Measurements from ENCODE around the gene CMSS1. TPM values are rescaled to one million over a fixed set of nuclear protein-coding genes. Genes with fewer than 3 reads are reported as not detected.

CMSS1 gene
- total RNA-seq, 2 experiments from 2014 or later: 95.8 to 106 TPM

DNA sequence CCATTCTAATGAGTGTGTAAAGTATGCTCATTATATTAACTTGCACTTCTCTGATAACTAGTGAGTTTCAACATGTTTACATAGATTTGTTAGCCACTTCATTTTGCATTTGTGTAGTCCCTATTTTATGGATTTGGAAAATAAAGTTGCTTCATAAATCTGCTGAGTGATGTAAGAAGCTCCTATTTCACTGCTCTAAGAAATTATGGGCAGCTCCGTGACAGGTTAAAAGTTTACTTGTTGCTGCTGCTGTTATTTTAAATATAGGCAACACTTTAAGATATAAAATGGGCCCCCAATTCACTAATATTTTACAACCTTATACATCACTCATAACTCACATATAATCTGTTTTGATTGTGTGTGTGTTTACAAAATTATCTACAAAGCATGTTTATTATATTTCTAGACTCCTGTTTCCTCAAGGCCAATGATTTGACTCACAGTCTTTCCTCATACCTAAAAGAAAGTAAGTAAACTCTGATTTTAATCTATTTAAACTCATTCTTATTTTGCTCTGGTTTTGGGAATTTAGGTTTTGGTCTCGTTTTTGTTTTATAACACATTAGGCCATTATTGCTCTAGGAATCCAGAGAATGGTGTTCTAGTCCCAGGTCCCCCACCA is 348.4 kb downstream of the CMSS1 start:
- no peaks in the 10 kb centered on the region for H3K27me3 Mint-ChIP-seq (ENCODE audit: low read depth)
- peaks cover 14% of the 10 kb centered on the region for H3K36me3 Mint-ChIP-seq (ENCODE audit: low read depth)
- H3K9me3 Mint-ChIP-seq: no peaks in the 10 kb centered on the region
- H3K4me3 Mint-ChIP-seq: no peak overlapping the region
- CTCF ChIA-PET: interaction anchor here (0.6 kb wide), 2 partner anchors 90 to 232 kb away, joined by 3 to 4 read pairs; no protein-coding TSS in a partner anchor
- no peak for DNase-seq
- intact Hi-C loops (cut with micrococcal nuclease): no loop called here
- H3K4me1 Mint-ChIP-seq (ENCODE audit: low read depth): no peaks in the 10 kb centered on the region
- H3K27ac Mint-ChIP-seq: no peak overlapping the region

DNA sequence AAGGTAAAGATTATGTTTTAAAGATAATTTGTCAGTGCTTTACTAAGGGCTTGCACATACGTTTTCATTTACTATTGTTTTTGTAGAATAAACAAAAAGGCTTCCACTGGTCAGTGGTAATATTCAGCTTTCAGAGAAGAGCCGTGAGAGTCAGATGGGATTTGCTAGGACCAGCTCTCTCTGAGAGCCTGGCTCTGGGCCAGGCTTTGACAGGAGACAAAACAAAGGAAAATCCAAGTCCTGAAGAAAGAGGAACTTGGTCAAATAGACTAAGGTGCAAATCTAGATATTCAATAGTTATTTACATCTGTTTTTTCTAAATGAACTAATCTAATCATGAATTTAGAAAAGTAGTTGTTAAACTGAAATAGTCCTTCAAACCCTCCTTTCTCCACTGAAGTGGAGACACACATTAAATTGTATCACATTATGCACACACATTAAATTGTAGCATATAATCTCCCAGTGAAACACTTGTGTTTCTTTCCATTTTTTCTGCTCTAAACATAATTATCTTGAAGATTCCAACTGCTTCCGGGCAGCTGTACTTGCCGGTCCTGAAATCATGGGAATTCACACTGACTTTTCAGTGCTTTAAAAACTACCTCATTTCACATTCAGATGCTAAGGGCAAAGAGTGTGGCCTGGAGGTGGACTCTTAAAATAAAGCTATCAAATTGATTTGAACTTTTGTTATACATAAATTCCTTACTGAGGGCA is 351.7 kb downstream of the CMSS1 start:
- DNase-seq: no peak
- intact Hi-C loops (cut with micrococcal nuclease): no loop called here
- CTCF ChIA-PET: interaction anchor here (0.6 kb wide), 1 partner anchor 1287 kb away, joined by 6 read pairs; no protein-coding TSS in a partner anchor
- H3K36me3 Mint-ChIP-seq (ENCODE audit: low read depth): peaks cover 19% of the 10 kb centered on the region
- H3K4me1 Mint-ChIP-seq (ENCODE audit: low read depth): no peaks in the 10 kb centered on the region
- H3K4me3 Mint-ChIP-seq: no peak overlapping the region
- H3K27ac Mint-ChIP-seq: no peak overlapping the region
- no peaks in the 10 kb centered on the region for H3K27me3 Mint-ChIP-seq (ENCODE audit: low read depth)
- no peaks in the 10 kb centered on the region for H3K9me3 Mint-ChIP-seq

- Mint-ChIP-seq H3K27ac (no peak overlapping the region), H3K27me3 (ENCODE audit: low read depth) (no peaks in the 10 kb centered on the region)
These were observed 352.8 kb downstream of the CMSS1 start for GRCh38 chr3:100170486-100170885.

DNA sequence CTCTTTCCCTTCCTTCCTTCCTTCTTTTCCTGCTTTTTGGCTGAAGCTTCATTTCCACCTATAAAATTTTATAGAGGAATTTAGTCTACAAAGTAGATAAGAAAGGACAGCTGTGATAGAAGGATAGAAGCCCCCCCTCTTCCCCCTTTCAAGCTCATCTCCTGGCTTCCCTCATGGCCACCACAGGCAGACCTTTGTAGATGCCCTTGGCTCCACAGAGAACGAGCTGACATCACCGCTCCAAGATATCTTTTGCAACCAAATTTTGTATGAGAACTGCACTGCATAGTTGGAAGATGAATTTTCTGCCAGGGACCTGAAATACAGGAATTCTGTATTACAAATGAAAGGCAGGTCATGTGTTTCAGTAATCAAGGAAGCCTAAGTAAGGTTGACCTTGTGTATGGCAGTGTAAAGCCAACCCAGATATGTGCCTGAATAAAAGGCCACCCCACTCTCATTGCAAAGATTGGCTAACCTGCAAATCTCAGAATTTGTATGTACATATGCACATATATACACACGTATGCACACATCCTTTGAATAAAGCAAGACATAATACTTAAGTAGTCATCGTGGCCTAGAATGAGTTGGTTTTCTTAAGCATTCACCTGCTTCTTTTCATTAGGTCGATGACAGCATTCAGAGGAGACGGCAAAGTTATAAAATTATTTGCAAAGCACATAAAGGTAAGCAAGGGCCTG is 353.7 kb downstream of the CMSS1 start:
- no peaks in the 10 kb centered on the region for H3K9me3 Mint-ChIP-seq
- no peaks in the 10 kb centered on the region for H3K27me3 Mint-ChIP-seq (ENCODE audit: low read depth)
- intact Hi-C loops (cut with micrococcal nuclease): no loop called here
- H3K4me3 Mint-ChIP-seq: no peak overlapping the region
- no peak overlapping the region for H3K27ac Mint-ChIP-seq
- CTCF ChIA-PET: interaction anchor here (1.6 kb wide), 1 partner anchor 83 kb away, joined by 5 read pairs; no protein-coding TSS in a partner anchor
- DNase-seq: no peak
- no peaks in the 10 kb centered on the region for H3K4me1 Mint-ChIP-seq (ENCODE audit: low read depth)
- peaks cover 28% of the 10 kb centered on the region for H3K36me3 Mint-ChIP-seq (ENCODE audit: low read depth)

More at GRCh38 chr3:100170486-100170885, 352.8 kb downstream of the CMSS1 start:
- H3K9me3 Mint-ChIP-seq: no peaks in the 10 kb centered on the region
- H3K4me1 Mint-ChIP-seq (ENCODE audit: low read depth): no peaks in the 10 kb centered on the region
- no peak for DNase-seq
- CTCF ChIA-PET: interaction anchor here (1.6 kb wide), 1 partner anchor 84 kb away, joined by 5 read pairs; no protein-coding TSS in a partner anchor
- H3K36me3 Mint-ChIP-seq (ENCODE audit: low read depth): peaks cover 20% of the 10 kb centered on the region
- intact Hi-C loops (cut with micrococcal nuclease): no loop called here
- H3K4me3 Mint-ChIP-seq: no peak overlapping the region

DNA sequence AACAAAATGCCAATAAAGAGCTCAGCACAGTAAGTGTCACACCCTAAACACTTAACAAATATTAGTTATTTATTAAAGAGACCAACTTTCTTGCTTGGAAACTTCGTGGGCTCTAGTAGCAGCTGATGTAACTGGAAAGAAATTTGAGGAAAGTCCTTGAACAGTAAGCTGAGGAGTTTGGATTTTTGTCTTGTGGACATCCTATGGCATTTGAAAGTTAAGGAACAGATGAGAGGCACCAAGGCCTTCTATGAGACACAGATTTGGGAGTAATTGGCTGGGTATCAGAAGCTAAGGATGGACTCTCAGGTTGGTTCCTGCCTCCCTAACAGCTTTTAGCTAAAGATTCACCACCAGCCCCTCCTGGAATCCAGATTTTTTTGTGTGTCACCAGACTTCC is 356.3 kb downstream of the CMSS1 start:
- Mint-ChIP-seq H3K27me3 (ENCODE audit: low read depth) (no peaks in the 10 kb centered on the region), H3K4me3 (no peak overlapping the region), H3K9me3 (peaks cover 8% of the 10 kb centered on the region), H3K4me1 (ENCODE audit: low read depth) (no peaks in the 10 kb centered on the region), H3K27ac (no peak overlapping the region), H3K36me3 (ENCODE audit: low read depth) (peaks cover 41% of the 10 kb centered on the region)
- DNase-seq: no peak
- CTCF ChIA-PET: no interaction called here
- intact Hi-C loops (cut with micrococcal nuclease): no loop called here

DNA sequence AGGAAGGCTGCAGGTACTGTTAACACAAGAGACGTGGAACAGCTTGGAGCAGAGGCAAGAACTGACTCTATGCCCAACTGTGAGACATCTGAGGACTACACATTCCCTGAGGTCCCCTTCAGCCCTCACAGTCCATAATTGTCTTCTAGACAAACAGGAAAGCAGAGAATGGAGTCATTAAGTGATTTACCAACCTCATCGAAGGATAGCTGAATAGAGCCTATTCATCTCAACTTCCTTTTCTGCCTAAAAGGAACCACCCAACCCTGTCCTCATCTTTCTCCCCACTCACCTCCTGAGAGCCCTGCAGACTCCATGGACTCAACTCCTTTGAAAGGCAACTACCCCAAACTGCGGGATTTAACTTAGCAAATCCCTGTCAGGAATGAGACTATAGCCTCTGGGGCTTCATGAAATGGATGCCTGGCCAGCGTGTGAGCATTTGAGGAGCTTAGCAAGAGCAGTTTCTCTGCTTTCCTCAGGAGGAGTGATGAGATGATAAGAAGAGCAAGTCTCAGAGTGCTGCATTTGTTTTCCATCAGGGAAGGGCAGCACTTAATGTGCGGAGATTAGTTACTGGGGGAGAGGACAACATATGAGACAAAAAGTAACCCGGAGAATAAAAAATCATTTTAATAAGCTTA is 358.1 kb downstream of the CMSS1 start:
- intact Hi-C loops (cut with micrococcal nuclease): no loop called here
- no peaks in the 10 kb centered on the region for H3K27me3 Mint-ChIP-seq (ENCODE audit: low read depth)
- DNase-seq: no peak
- no peaks in the 10 kb centered on the region for H3K4me1 Mint-ChIP-seq (ENCODE audit: low read depth)
- H3K9me3 Mint-ChIP-seq: peaks cover 24% of the 10 kb centered on the region
- peaks cover 58% of the 10 kb centered on the region for H3K36me3 Mint-ChIP-seq (ENCODE audit: low read depth)
- no peak overlapping the region for H3K4me3 Mint-ChIP-seq
- CTCF ChIA-PET: interaction anchor here (1.0 kb wide), 2 partner anchors 12 to 33 kb away, joined by 3 read pairs; no protein-coding TSS in a partner anchor
- no peak overlapping the region for H3K27ac Mint-ChIP-seq

DNA sequence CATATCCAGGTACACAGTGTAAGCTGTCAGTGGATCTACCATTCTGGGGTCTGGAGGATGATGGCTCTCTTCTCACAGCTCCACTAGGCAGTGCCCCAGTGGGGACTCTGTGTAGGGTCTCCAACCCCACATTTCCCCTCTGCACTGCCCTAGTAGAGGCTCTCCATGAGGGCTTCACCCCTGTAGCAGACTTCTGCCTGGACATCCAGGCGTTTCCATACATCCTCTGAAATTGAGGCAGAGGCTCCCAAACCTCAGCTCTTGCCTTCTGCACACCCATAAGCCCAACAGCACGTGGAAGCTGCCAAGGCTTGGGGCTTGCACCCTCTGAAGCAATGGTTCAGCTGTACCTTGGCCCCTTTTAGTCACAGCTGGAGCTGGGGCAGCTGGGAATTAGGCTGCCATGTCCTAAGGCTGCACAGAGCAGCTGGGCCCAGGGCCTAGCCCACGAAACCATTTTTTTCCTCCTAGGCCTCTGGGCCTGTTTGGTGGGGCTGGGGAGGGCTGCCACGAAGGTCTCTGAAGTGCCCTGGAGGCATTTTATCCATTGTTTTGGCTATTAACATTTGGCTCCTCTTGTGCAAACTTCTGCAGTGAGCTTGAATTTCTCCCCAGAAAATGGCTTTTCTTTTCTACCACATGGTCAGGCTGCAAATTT is 362.2 kb downstream of the CMSS1 start:
- Mint-ChIP-seq H3K4me3 (no peak overlapping the region), H3K27me3 (ENCODE audit: low read depth) (no peaks in the 10 kb centered on the region), H3K36me3 (ENCODE audit: low read depth) (peaks cover 52% of the 10 kb centered on the region), H3K4me1 (ENCODE audit: low read depth) (no peaks in the 10 kb centered on the region), H3K27ac (no peak overlapping the region), H3K9me3 (peaks cover 24% of the 10 kb centered on the region)
- DNase-seq: no peak
- intact Hi-C loops (cut with micrococcal nuclease): no loop called here
- CTCF ChIA-PET: no interaction called here

DNA sequence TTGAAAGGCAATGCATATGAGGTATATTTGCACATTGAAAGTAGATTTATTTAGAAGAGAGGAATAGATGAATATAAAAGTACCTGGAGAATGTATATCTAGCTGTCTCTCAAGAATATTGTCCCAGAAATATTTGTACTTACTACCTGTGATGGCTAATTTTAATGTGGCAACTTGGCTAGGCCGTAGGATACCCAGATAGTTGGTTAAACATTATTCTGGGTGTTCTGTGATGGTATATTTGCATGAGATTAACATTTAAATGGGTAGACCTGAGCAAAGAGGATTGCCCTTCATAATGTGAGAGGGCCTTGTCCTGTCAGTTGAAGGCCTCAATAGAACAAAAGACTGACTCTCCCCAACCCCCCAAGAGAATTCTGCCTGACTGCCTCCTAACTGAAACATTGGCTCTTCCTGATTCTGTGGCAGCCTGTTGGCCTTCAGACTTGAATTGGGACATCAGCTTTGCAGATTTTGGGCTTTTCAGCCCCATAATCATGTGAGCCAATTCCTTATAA is 366.0 kb downstream of the CMSS1 start:
- Mint-ChIP-seq H3K4me1 (ENCODE audit: low read depth) (no peaks in the 10 kb centered on the region), H3K27ac (no peak overlapping the region), H3K27me3 (ENCODE audit: low read depth) (peaks cover 2% of the 10 kb centered on the region)

GRCh38 chr3:100184948-100185570 is 367.4 kb downstream of the CMSS1 start:
- Mint-ChIP-seq H3K36me3 (ENCODE audit: low read depth) (peaks cover 12% of the 10 kb centered on the region), H3K4me1 (ENCODE audit: low read depth) (no peaks in the 10 kb centered on the region), H3K9me3 (peaks cover 5% of the 10 kb centered on the region), H3K27ac (no peak overlapping the region), H3K4me3 (no peak overlapping the region), H3K27me3 (ENCODE audit: low read depth) (peaks cover 2% of the 10 kb centered on the region)
- intact Hi-C loops (cut with micrococcal nuclease): no loop called here
- DNase-seq: no peak
- CTCF ChIA-PET: interaction anchor here (1.0 kb wide), 1 partner anchor 34 kb away, joined by 3 read pairs; no protein-coding TSS in a partner anchor

More for the DNA sequence above, 366.0 kb downstream of the CMSS1 start:
- peaks cover 18% of the 10 kb centered on the region for H3K9me3 Mint-ChIP-seq
- CTCF ChIA-PET: no interaction called here
- H3K4me3 Mint-ChIP-seq: no peak overlapping the region
- no peak for DNase-seq
- intact Hi-C loops (cut with micrococcal nuclease): no loop called here
- peaks cover 25% of the 10 kb centered on the region for H3K36me3 Mint-ChIP-seq (ENCODE audit: low read depth)

GRCh38 chr3:100185847-100186246 is 368.2 kb downstream of the CMSS1 start:
- CTCF ChIA-PET: no interaction called here
- no peaks in the 10 kb centered on the region for H3K9me3 Mint-ChIP-seq
- intact Hi-C loops (cut with micrococcal nuclease): no loop called here
- no peak overlapping the region for H3K4me3 Mint-ChIP-seq
- no peak overlapping the region for H3K27ac Mint-ChIP-seq
- peaks cover 5% of the 10 kb centered on the region for H3K36me3 Mint-ChIP-seq (ENCODE audit: low read depth)
- DNase-seq: no peak
- no peaks in the 10 kb centered on the region for H3K4me1 Mint-ChIP-seq (ENCODE audit: low read depth)
- H3K27me3 Mint-ChIP-seq (ENCODE audit: low read depth): peaks cover 2% of the 10 kb centered on the region

DNA sequence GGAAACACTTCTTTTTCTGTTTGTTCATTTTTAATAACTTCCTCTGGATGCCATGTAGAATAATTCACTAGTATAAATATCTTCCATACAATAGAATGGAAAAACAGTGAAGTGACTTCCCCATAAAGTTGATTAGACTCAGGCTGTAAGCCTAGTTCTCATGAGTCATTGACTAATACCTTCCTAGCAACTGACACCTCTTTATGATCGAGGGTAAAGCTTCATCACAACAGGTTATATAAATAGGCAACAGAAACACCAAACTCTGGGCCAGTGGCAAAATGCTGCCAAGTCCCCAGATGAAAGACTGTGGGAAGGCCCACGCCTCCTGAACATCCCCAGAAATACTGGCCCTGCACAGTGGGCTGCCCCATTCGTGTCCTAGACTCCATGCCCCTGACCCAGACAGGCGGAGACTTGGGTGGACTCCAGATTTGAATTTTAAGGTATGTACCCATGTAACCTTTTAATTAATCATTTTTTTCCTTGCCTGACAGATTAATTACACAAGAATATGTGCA is 371.8 kb downstream of the CMSS1 start:
- H3K27me3 Mint-ChIP-seq (ENCODE audit: low read depth): peaks cover 2% of the 10 kb centered on the region
- no peaks in the 10 kb centered on the region for H3K36me3 Mint-ChIP-seq (ENCODE audit: low read depth)
- intact Hi-C loops (cut with micrococcal nuclease): no loop called here
- H3K4me1 Mint-ChIP-seq (ENCODE audit: low read depth): no peaks in the 10 kb centered on the region
- no peak overlapping the region for H3K27ac Mint-ChIP-seq
- no peak overlapping the region for H3K4me3 Mint-ChIP-seq
- DNase-seq: no peak
- no peaks in the 10 kb centered on the region for H3K9me3 Mint-ChIP-seq
- CTCF ChIA-PET: no interaction called here

All from activated naive CD4-positive, alpha-beta T cell treated with anti-CD3 and anti-CD28 coated beads for 36 hours (primary cell).